ENCODE data around the gene HSD3B1. TPM values are rescaled to one million over a fixed set of nuclear protein-coding genes. Genes with fewer than 3 reads are reported as not detected.

Gene HSD3B1
- total RNA-seq (2021): 0.39 TPM in 1 of 2 replicates, not detected in the other
- Bru-seq, nascent RNA: percentile 8 among the genes with signal in this experiment
- BruChase-seq, experiment 1, labeled RNA remaining after a 2-hour chase: not detected
- BruChase-seq, experiment 2, labeled RNA remaining after a 6-hour chase: not detected
- long read RNA-seq: 0 reads

DNA sequence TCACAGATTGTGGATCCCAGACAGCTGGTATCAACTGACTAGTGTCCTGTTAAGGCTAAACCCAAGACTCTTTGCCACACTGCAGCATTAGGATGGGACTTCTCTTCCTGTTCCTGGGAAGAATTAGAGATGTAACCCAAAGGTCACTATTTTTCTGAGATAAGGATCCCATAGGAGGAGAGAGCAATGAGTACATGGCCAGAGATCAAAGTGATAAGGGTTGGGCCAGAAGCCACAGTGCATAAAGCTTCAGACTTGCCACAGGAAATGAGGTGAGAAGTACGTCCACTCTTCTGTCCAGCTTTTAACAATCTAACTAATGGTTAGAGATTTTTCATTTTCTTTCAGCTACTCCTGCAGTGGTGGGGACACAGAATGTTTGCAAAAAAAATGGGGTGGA, at the start of gene HSD3B1:
Gene HSD3B1, plus strand, starts transcription at position 270 of the 400 bp plus-strand sequence. CDS start 267 bp downstream, outside the sequence.
- no peak within 1 kb of the TSS for H3K4me3 ChIP-seq
- no peaks in the 10 kb centered on the region; the same call in 1 of the 2 replicates for H3F3A ChIP-seq (ENCODE audit: insufficient read depth, low read depth)
- no peaks in the 10 kb centered on the region for H4K20me1 ChIP-seq (ENCODE audit: insufficient read depth)
- no peaks in the 10 kb centered on the region for H3K9me2 ChIP-seq (ENCODE audit: insufficient read depth)
- no peaks in the 10 kb centered on the region for H3K27me3 ChIP-seq (ENCODE audit: insufficient read depth, low read depth)
- no peaks in the 10 kb centered on the region for H3K36me3 ChIP-seq (ENCODE audit: low read depth)
- intact Hi-C loops (cut with micrococcal nuclease; ENCODE audit: unreplicated experiment): no loop called here
- POLR2A ChIA-PET (ENCODE audit: unreplicated experiment): no interaction called here
- CTCF ChIA-PET: no interaction called here
- TF ChIP-seq, protein P1, sequence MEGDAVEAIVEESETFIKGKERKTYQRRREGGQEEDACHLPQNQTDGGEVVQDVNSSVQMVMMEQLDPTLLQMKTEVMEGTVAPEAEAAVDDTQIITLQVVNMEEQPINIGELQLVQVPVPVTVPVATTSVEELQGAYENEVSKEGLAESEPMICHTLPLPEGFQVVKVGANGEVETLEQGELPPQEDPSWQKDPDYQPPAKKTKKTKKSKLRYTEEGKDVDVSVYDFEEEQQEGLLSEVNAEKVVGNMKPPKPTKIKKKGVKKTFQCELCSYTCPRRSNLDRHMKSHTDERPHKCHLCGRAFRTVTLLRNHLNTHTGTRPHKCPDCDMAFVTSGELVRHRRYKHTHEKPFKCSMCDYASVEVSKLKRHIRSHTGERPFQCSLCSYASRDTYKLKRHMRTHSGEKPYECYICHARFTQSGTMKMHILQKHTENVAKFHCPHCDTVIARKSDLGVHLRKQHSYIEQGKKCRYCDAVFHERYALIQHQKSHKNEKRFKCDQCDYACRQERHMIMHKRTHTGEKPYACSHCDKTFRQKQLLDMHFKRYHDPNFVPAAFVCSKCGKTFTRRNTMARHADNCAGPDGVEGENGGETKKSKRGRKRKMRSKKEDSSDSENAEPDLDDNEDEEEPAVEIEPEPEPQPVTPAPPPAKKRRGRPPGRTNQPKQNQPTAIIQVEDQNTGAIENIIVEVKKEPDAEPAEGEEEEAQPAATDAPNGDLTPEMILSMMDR (conservative IDR thresholded peaks at IDR 0.05): no peak
- no peak for TF ChIP-seq EZH2 (IDR thresholded peaks at IDR 0.05; ENCODE audit: low read depth)
- H2AFZ ChIP-seq: peak within 1 kb of the TSS; percentile 19; the same call in 1 of the 2 replicates
- peak within 1 kb of the TSS; percentile 23 for H3K4me2 ChIP-seq
- no peaks in the 10 kb centered on the region for H3K79me2 ChIP-seq (ENCODE audit: low read depth)
- peak in 1 of 2 experiments; percentile 54 for DNase-seq
- H3K9me3 ChIP-seq (ENCODE audit: insufficient read depth, low read depth): no peaks in the 10 kb centered on the region
- peaks cover 33% of the 10 kb centered on the region for H3K4me1 ChIP-seq (replicated peaks; ENCODE audit: insufficient read depth)
- no peak within 1 kb of the TSS for H3K27ac ChIP-seq
- BruUV-seq (replicated peaks): no TSS peak

DNA sequence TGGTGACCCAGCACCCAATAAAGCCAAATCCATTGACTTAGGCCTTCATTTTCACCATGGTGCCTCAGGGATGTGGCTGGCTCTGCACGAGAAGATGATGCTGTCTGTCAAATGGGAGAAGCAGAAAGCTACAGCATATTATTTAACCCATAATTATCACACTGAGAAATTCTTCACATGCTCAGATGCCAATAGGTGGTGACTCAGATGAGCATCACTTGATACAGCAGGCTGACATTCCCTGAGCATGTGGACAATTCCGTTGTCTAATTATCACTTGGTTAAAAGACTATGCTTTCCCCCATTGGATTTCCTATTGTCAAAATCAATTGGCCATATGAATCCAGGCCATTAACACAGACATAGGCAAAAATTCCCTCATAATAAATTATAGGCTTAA, 44.0 kb upstream of the HSD3B1 start:
- POLR2A ChIA-PET (ENCODE audit: unreplicated experiment): no interaction called here

DNA sequence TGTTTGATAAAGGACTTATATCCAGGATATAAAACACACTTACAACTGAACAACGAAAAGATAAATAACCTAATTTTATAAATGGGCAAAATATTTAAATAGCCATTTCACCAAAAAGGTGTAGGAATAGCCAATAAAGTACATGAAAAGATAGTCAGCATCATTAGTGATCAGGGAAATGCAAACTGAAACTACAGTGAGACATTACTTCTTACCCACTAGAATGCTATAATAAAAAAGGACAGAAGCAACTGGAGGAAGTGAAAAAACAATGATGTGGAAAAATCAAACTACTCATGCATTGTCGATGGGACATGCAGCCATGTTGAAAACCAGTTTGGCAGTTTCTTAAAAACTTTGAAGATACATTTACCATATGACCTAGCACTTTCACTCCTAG, 43.4 kb upstream of the HSD3B1 start:
- POLR2A ChIA-PET (ENCODE audit: unreplicated experiment): no interaction called here

More for the DNA sequence above, 44.0 kb upstream of the HSD3B1 start:
- no TSS peak for BruUV-seq (replicated peaks)
- H3K4me1 ChIP-seq (replicated peaks; ENCODE audit: insufficient read depth): no peaks in the 10 kb centered on the region
- H3K4me3 ChIP-seq: no peak overlapping the region
- intact Hi-C loops (cut with micrococcal nuclease; ENCODE audit: unreplicated experiment): no loop called here
- no peaks in the 10 kb centered on the region for H3K9me2 ChIP-seq (ENCODE audit: insufficient read depth)
- TF ChIP-seq, protein P1 (conservative IDR thresholded peaks at IDR 0.05): no peak
- no peak for TF ChIP-seq EZH2 (IDR thresholded peaks at IDR 0.05; ENCODE audit: low read depth)
- H3K79me2 ChIP-seq (ENCODE audit: low read depth): no peaks in the 10 kb centered on the region
- no peaks in the 10 kb centered on the region for H4K20me1 ChIP-seq (ENCODE audit: insufficient read depth)
- no peaks in the 10 kb centered on the region for H3K27me3 ChIP-seq (ENCODE audit: insufficient read depth, low read depth)
- no peak overlapping the region for H3K27ac ChIP-seq
- H3K9me3 ChIP-seq (ENCODE audit: insufficient read depth, low read depth): no peaks in the 10 kb centered on the region
- DNase-seq: no peak
- no peaks in the 10 kb centered on the region for H3K36me3 ChIP-seq (ENCODE audit: low read depth)
- H3F3A ChIP-seq (ENCODE audit: insufficient read depth, low read depth): no peaks in the 10 kb centered on the region
- CTCF ChIA-PET: no interaction called here
- no peak overlapping the region for H3K4me2 ChIP-seq
- H2AFZ ChIP-seq: no peak overlapping the region

More for the DNA sequence above, 43.4 kb upstream of the HSD3B1 start:
- Histone ChIP-seq H3K36me3 (ENCODE audit: low read depth) (no peaks in the 10 kb centered on the region), H3K4me3 (no peak overlapping the region), H3F3A (ENCODE audit: insufficient read depth, low read depth) (no peaks in the 10 kb centered on the region), H3K4me1 (replicated peaks; ENCODE audit: insufficient read depth) (no peaks in the 10 kb centered on the region), H3K27ac (no peak overlapping the region), H3K9me3 (ENCODE audit: insufficient read depth, low read depth) (no peaks in the 10 kb centered on the region), H3K79me2 (ENCODE audit: low read depth) (no peaks in the 10 kb centered on the region), H2AFZ (no peak overlapping the region), H4K20me1 (ENCODE audit: insufficient read depth) (no peaks in the 10 kb centered on the region), H3K27me3 (ENCODE audit: insufficient read depth, low read depth) (no peaks in the 10 kb centered on the region), H3K4me2 (no peak overlapping the region), H3K9me2 (ENCODE audit: insufficient read depth) (no peaks in the 10 kb centered on the region)
- TF ChIP-seq EZH2 (IDR thresholded peaks at IDR 0.05; ENCODE audit: low read depth): no peak
- TF ChIP-seq, protein P1 (conservative IDR thresholded peaks at IDR 0.05): no peak
- BruUV-seq (replicated peaks): no TSS peak
- DNase-seq: no peak
- CTCF ChIA-PET: no interaction called here
- intact Hi-C loops (cut with micrococcal nuclease; ENCODE audit: unreplicated experiment): no loop called here

All from PC-9 (cell line).